Loucy (cell line): ENCODE results near the gene TNP1.

Source experiments
- H2AFZ ChIP-seq: fragments of 200-600 bp; sonication (generic); 2 replicates; pipeline ENCODE4 v1.6.0; 2016; ENCODE audit warnings: antibody characterized with exemption, mild to moderate bottlenecking, low read length, moderate library complexity
- H3F3A ChIP-seq: fragments of 200-600 bp; 2 replicates; pipeline ENCODE4 v1.6.0; 2016; ENCODE audit warnings: antibody characterized with exemption, low read depth, mild to moderate bottlenecking
- H3K27me3 ChIP-seq: fragments of 200-600 bp; sonication (generic); 2 replicates; pipeline ENCODE4 v1.6.1; 2014; ENCODE audit warnings: low read length, mild to moderate bottlenecking; ENCODE audit not compliant: insufficient read depth, poor library complexity, severe bottlenecking
- H3K36me3 ChIP-seq: fragments of 200-600 bp; sonication (generic); 2 replicates; pipeline ENCODE4 v1.6.1; 2016; ENCODE audit warnings: low read length; ENCODE audit not compliant: insufficient read depth
- H3K4me1 ChIP-seq: fragments of 200-600 bp; sonication (generic); 2 replicates; pipeline ENCODE4 v1.5.1; 2014; ENCODE audit warnings: low read length, mild to moderate bottlenecking; ENCODE audit not compliant: insufficient read depth, poor library complexity, severe bottlenecking
- H3K4me2 ChIP-seq: fragments of 200-600 bp; sonication (generic); 2 replicates; pipeline ENCODE4 v1.6.0; 2014; ENCODE audit warnings: antibody characterized with exemption, low read length, low read depth, mild to moderate bottlenecking; ENCODE audit not compliant: poor library complexity, severe bottlenecking
- H3K4me3 ChIP-seq: fragments of 200-600 bp; sonication (generic); 2 replicates; pipeline ENCODE4 v1.5.1; 2014; ENCODE audit warnings: low read length, mild to moderate bottlenecking, mixed read lengths; ENCODE audit not compliant: poor library complexity, severe bottlenecking
- H3K79me2 ChIP-seq: fragments of 200-600 bp; sonication (generic); 2 replicates; pipeline ENCODE4 v1.6.1; 2014; ENCODE audit warnings: low read length; ENCODE audit not compliant: insufficient read depth
- H3K9ac ChIP-seq: fragments of 200-600 bp; sonication (generic); 2 replicates; pipeline ENCODE4 v1.6.0; 2014; ENCODE audit warnings: mild to moderate bottlenecking, low read depth, low read length, moderate library complexity; ENCODE audit not compliant: poor library complexity, severe bottlenecking
- H3K9me2 ChIP-seq: fragments of 200-600 bp; sonication (generic); replicated peaks from 2 replicates; pipeline ENCODE4 v1.6.1; 2016; ENCODE audit warnings: low read depth, low read length, mixed read lengths
- H3K9me3 ChIP-seq: fragments of 200-600 bp; sonication (generic); 2 replicates; pipeline ENCODE4 v1.6.1; 2014; ENCODE audit warnings: mild to moderate bottlenecking, antibody characterized with exemption, low read length, low read depth; ENCODE audit not compliant: insufficient read depth
- H4K20me1 ChIP-seq: fragments of 200-600 bp; sonication (generic); 2 replicates; pipeline ENCODE4 v1.6.0; 2014; ENCODE audit warnings: antibody characterized with exemption, low read length, mild to moderate bottlenecking; ENCODE audit not compliant: insufficient read depth, poor library complexity, severe bottlenecking
- EZH2phosphoT487 ChIP-seq: fragments of 200-600 bp; IDR thresholded peaks from 2 replicates; pipeline ENCODE4 v1.6.1; 2018; ENCODE audit warnings: antibody characterized with exemption, mild to moderate bottlenecking, moderate library complexity, borderline replicate concordance
- TF ChIP-seq, protein P1 (sequence below): fragments of 200-600 bp; sonication (generic); conservative IDR thresholded peaks from 2 replicates; pipeline ENCODE4 v1.5.1; 2014; ENCODE audit warnings: mild to moderate bottlenecking, antibody characterized with exemption, low read length

Gene TNP1

GRCh38 chr2:216890138-216890537 is 30.3 kb upstream of the TNP1 start:
- Histone ChIP-seq H3K27me3 (no peaks in the 10 kb centered on the region), H4K20me1 (no peaks in the 10 kb centered on the region), H3K79me2 (no peaks in the 10 kb centered on the region), H3K36me3 (no peaks in the 10 kb centered on the region), H3K4me3 (no peak overlapping the region), H3K4me2 (no peak overlapping the region), H3F3A (no peaks in the 10 kb centered on the region), H3K9me2 (no peaks in the 10 kb centered on the region), H3K4me1 (no peaks in the 10 kb centered on the region), H2AFZ (no peak overlapping the region), H3K9ac (no peak overlapping the region), H3K9me3 (no peaks in the 10 kb centered on the region)
- TF ChIP-seq, protein P1, sequence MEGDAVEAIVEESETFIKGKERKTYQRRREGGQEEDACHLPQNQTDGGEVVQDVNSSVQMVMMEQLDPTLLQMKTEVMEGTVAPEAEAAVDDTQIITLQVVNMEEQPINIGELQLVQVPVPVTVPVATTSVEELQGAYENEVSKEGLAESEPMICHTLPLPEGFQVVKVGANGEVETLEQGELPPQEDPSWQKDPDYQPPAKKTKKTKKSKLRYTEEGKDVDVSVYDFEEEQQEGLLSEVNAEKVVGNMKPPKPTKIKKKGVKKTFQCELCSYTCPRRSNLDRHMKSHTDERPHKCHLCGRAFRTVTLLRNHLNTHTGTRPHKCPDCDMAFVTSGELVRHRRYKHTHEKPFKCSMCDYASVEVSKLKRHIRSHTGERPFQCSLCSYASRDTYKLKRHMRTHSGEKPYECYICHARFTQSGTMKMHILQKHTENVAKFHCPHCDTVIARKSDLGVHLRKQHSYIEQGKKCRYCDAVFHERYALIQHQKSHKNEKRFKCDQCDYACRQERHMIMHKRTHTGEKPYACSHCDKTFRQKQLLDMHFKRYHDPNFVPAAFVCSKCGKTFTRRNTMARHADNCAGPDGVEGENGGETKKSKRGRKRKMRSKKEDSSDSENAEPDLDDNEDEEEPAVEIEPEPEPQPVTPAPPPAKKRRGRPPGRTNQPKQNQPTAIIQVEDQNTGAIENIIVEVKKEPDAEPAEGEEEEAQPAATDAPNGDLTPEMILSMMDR, result no peak
- TF ChIP-seq EZH2phosphoT487, result no peak

DNA sequence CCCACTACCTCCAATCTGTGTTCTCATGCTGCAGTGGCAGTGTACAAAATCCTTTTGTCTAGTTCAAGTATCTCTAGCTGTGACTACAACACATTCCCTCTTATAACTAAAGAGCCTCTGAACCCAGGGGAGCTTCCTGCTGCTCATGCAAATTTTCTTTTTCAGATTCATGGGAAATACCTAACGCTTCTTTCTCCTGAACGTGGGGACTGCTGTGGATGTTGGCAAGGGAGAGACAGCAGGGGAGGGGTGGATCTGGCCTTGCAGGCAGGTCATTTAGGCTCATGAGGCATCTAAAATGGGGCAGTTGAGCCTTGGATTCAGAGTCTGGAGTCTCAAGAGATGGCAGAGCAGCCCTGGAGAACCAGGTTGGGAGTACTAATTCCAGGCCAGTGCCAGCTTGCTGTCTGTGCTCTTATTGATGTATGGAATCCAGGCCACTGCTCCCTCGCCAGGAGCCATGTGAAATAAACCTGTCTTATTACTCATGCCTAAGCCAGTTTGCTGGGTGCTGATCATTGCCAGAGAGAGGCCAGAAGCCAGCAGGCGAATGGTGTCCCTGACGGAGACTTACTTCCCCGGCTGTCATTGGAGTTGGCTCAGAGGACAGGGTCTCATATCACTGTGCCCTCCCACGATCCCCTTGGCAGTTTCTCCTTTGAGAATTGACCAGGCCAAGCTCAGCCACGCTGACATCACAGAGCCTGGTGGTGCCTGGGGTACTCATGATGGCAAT is 29.2 kb upstream of the TNP1 start:
- Histone ChIP-seq H3K4me1 (no peaks in the 10 kb centered on the region), H3K9ac (no peak overlapping the region), H3K4me2 (no peak overlapping the region), H3K27me3 (no peaks in the 10 kb centered on the region), H3K9me2 (no peaks in the 10 kb centered on the region), H2AFZ (no peak overlapping the region), H4K20me1 (no peaks in the 10 kb centered on the region), H3F3A (no peaks in the 10 kb centered on the region), H3K36me3 (no peaks in the 10 kb centered on the region), H3K4me3 (no peak overlapping the region), H3K79me2 (no peaks in the 10 kb centered on the region), H3K9me3 (no peaks in the 10 kb centered on the region)
- TF ChIP-seq EZH2phosphoT487, result no peak
- TF ChIP-seq, protein P1, result no peak

GRCh38 chr2:216888081-216888480 is 28.2 kb upstream of the TNP1 start:
- Histone ChIP-seq H3K4me2 (no peak overlapping the region), H3K36me3 (no peaks in the 10 kb centered on the region), H3K9me2 (no peaks in the 10 kb centered on the region), H3K9me3 (no peaks in the 10 kb centered on the region), H3K4me1 (no peaks in the 10 kb centered on the region), H4K20me1 (no peaks in the 10 kb centered on the region), H3K4me3 (no peak overlapping the region), H3K27me3 (no peaks in the 10 kb centered on the region), H3K79me2 (no peaks in the 10 kb centered on the region), H2AFZ (no peak overlapping the region), H3F3A (no peaks in the 10 kb centered on the region), H3K9ac (no peak overlapping the region)
- TF ChIP-seq, protein P1, result no peak
- no peak for TF ChIP-seq EZH2phosphoT487
